Ovary (tissue), 9 donors: ENCODE results near the gene AKR1C4. TPM values are rescaled to one million over a fixed set of nuclear protein-coding genes. Genes with fewer than 3 reads are reported as not detected.

Source experiments
- DNase-seq, 5 donors: peaks; one replicate each; pipeline ENCODE4 v3.0.0-alpha.2; 2019 to 2020
- H3K27ac ChIP-seq, 2 donors: fragments of 200-600 bp; one replicate each; pipeline versions ENCODE4 v1.5.1 to v1.8.0; 2019 to 2022
- H3K27me3 ChIP-seq: fragments of 200-600 bp; one replicate; pipeline ENCODE4 v1.8.0; 2022
- H3K36me3 ChIP-seq: fragments of 200-600 bp; sonication (generic); one replicate; pipeline ENCODE4 v1.5.1; 2019
- H3K4me1 ChIP-seq: one replicate; pipeline ENCODE4 v1.8.1; 2013; ENCODE audit warnings: mild to moderate bottlenecking, moderate library complexity; ENCODE audit not compliant: insufficient read depth
- H3K4me3 ChIP-seq: fragments of 200-600 bp; sonication (generic); one replicate; pipeline ENCODE4 v1.5.1; 2017
- H3K9me3 ChIP-seq, 2 donors: fragments of 200-600 bp in 1 of 2; sonication (generic) in 1 of 2; one replicate each; pipeline versions ENCODE4 v1.5.1 to v1.8.1; 2013 to 2019; ENCODE audit warnings: mild to moderate bottlenecking in 1 of 2, moderate library complexity in 1 of 2
- CTCF ChIP-seq, 3 donors: fragments of 450-650 bp in 2 of 3; fragments of 200-600 bp in 1 of 3; IDR thresholded peaks; one replicate each; pipeline versions ENCODE4 v1.5.1 to v1.8.0; 2016 to 2022; ENCODE audit warnings: antibody characterized with exemption in 3 of 3, mild to moderate bottlenecking in 1 of 3
- EP300 ChIP-seq: sonication (generic); formaldehyde crosslinking; IDR thresholded peaks from one replicate; pipeline ENCODE4 v1.6.1; 2017; ENCODE audit warnings: antibody characterized with exemption
- POLR2A ChIP-seq: fragments of 450-650 bp; IDR thresholded peaks from one replicate; pipeline ENCODE4 v1.6.1; 2017; ENCODE audit warnings: antibody characterized with exemption, mild to moderate bottlenecking, moderate library complexity
- WGBS, 3 donors: extraction: QIAGEN DNeasy Blood & Tissue Kit in 1 of 3; methylation state at CpG; one replicate each; pipeline versions ENCODE4 v1.1.5 to v1.1.7; 2013 to 2017; 5-methylcytosine and 5-hydroxymethylcytosine counted together
- intact Hi-C, 4 donors: fragments of 100-400 bp; cut with DNase I; formaldehyde crosslinking; loops; one replicate each; pipeline versions ENCODE4 v1.11.0 to v1.15.1; 2022 to 2023
- polyA plus RNA-seq, 2 donors: library from polyadenylated mRNA; stranded (reverse); fragments of 200-250 nt in 1 of 2; fragments of 350-450 nt in 1 of 2; fragmentation: Illumina TruSeq in 1 of 2; extraction: RNeasy Lipid Tissue Mini Kit (QIAGEN cat#74804) in 1 of 2; gene quantifications; one replicate each; pipeline ENCODE4 v1.2.3, GENCODE V29; 2013 to 2014
- total RNA-seq, 7 donors: library from RNA; depleted of rRNA in 2 of 7; stranded (reverse); fragments of >200 nt in 2 of 7; fragmentation: NEBNext Ultra II Directional in 3 of 7; extraction: Animal tissue kit (Norgen Biotek cat#: 25700) in 3 of 7; gene quantifications; one replicate each; pipeline versions ENCODE4 v1.1.0 to v1.2.4, GENCODE V29; 2016 to 2023
- donor health status: DM: no; HTN: no; CAD: no; lungs with moderate emphysema.
- donor health status: DM: no; HTN: no; CAD: no.
- donor health status: Bipolar disorder and iron deficiency.
- donor health status: DM: yes; HTN: yes; CAD: no.
- donor health status: DM: no; HTN: no; CAD: no.
- donor health status: DM: yes; HTN: yes; CAD: no.

Gene AKR1C4
- total and polyA plus RNA-seq, 9 donors = not detected

DNA sequence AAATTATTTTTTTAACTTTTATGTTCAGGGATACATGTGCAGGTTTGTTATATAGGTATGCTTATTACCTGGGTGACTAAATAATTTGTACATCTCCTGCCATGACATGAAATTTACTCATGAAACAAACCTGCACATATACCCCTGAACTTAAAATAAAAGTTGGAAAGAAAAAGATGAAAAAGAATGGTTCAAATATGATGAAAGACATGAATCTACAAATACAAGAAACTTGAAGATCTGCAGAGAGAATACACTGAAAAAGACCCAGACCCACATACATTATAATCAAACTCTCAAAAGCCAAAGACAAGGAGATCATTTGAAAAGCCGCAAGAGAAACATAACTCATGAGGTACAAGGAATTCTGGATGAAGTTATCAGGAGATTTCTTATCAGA is 70.2 kb downstream of the AKR1C4 start:
- Histone ChIP-seq H3K36me3 (no peaks in the 10 kb centered on the region), H3K4me1 (no peaks in the 10 kb centered on the region), H3K9me3 (no peaks in the 10 kb centered on the region), H3K27me3 (no peaks in the 10 kb centered on the region), H3K4me3 (no peak overlapping the region), H3K27ac (no peak overlapping the region)
- intact Hi-C loops = no loop called here
- WGBS, 3 donors = 94 to 100% (median 95%) methylated on average over 1 of the region's 1 CpG
- TF ChIP-seq EP300 (no peak), CTCF (IDR thresholded peaks at IDR 0.05) (no peak), POLR2A (no peak)
- DNase-seq = no peak

- H3K27ac ChIP-seq = no peak overlapping the region
- no peak for DNase-seq
- no peaks in the 10 kb centered on the region for H3K9me3 ChIP-seq
- no peaks in the 10 kb centered on the region for H3K4me1 ChIP-seq
- H3K4me3 ChIP-seq = no peak overlapping the region
- intact Hi-C loops = no loop called here
- H3K36me3 ChIP-seq = no peaks in the 10 kb centered on the region
- no peak for TF ChIP-seq CTCF (IDR thresholded peaks at IDR 0.05)
- no peaks in the 10 kb centered on the region for H3K27me3 ChIP-seq
Measured at GRCh38 chr10:5268234-5268633, 71.6 kb downstream of the AKR1C4 start.

Other genes starting within 250 kb of the AKR1C4 start
- gene AKR1C1, start 233.4 kb upstream of the AKR1C4 start, total RNA-seq = 10 to 100 TPM in 6 of 7 donors, 1 to 10 TPM in 1; 3.6 to 22.9 (median 19.1) TPM
- gene AKR1C1, start 233.4 kb upstream of the AKR1C4 start, polyA plus RNA-seq = 10 to 100 TPM; 11.7 to 20.6 TPM
- gene AKR1C2, start 193.0 kb upstream of the AKR1C4 start, total RNA-seq = 10 to 100 TPM in 5 of 7 donors, 1 to 10 TPM in 2; 2.0 to 17.4 (median 14.0) TPM
- gene AKR1C2, start 193.0 kb upstream of the AKR1C4 start, polyA plus RNA-seq = 10 to 100 TPM in 1 of 2 donors, 1 to 10 TPM in 1; 9.8 to 24.5 TPM
- 10 to 100 TPM; 10.7 to 26.5 (median 19.3) TPM for gene AKR1C3, start 102.4 kb upstream of the AKR1C4 start, total RNA-seq
- gene AKR1C3, start 102.4 kb upstream of the AKR1C4 start, polyA plus RNA-seq = 10 to 100 TPM; 12.5 to 13.8 TPM
- under 1 TPM in 1 of 7 donors, not detected in 6; 0.80 TPM for gene AKR1C8, start 11.7 kb upstream of the AKR1C4 start, total RNA-seq
- not detected for gene AKR1C8, start 11.7 kb upstream of the AKR1C4 start, polyA plus RNA-seq
- gene UCN3, start 168.1 kb downstream of the AKR1C4 start, total RNA-seq = not detected
- gene UCN3, start 168.1 kb downstream of the AKR1C4 start, polyA plus RNA-seq = not detected
- under 1 TPM in 3 of 7 donors, not detected in 4; 0.15 to 0.34 (median 0.15) TPM for gene TUBAL3, start 208.0 kb downstream of the AKR1C4 start, total RNA-seq
- gene TUBAL3, start 208.0 kb downstream of the AKR1C4 start, polyA plus RNA-seq = not detected
- gene NET1, start 215.7 kb downstream of the AKR1C4 start, total RNA-seq = 10 to 100 TPM; 31.0 to 79.2 (median 60.4) TPM
- 10 to 100 TPM; 40.1 to 51.0 TPM for gene NET1, start 215.7 kb downstream of the AKR1C4 start, polyA plus RNA-seq